K562 (cell line): Measurements from ENCODE around the gene SLC7A10. TPM values are rescaled to one million over a fixed set of nuclear protein-coding genes. Genes with fewer than 3 reads are reported as not detected.

ENCODE experiments used
- ATAC-seq: fragments of 200-7000 bp; cut with Tn5 transposase; 3 replicates; pipeline ENCODE4 v1.9.1; 2020; ENCODE audit warnings: moderate library complexity
- BruUV-seq: library from RNA; stranded (reverse); fragments of 400-500 nt; replicated peaks from 2 replicates; lab custom pipeline; 2021; lab: Mats Ljungman, UMichigan
- CTCF ChIA-PET: fragments of 300-600 bp; formaldehyde crosslinking; extraction: SDS; loops from one replicate; lab custom pipeline; 2021; ENCODE audit warnings: low intra/inter-chr PET ratio; lab: Yijun Ruan, JAX
- POLR2A ChIA-PET: fragments of 300-600, 350-650 bp; sonication (Branson Sonifier 250); formaldehyde crosslinking; extraction: SDS; loops from one replicate; lab custom pipeline; 2021; ENCODE audit warnings: antibody characterized with exemption, inconsistent platforms; lab: Yijun Ruan, JAX
- DNase-seq, 4 experiments: peaks; one replicate each; pipeline versions ENCODE4 v3.0.0 to v3.0.0-alpha.2; 2011 to 2018; ENCODE audit warnings: low spot score in 3 of 4, mixed read lengths in 3 of 4; ENCODE audit errors: extremely low read depth in 1 of 4
- FAIRE-seq: peaks from 2 replicates; lab custom pipeline; 2011; peaks lifted over from hg19 to GRCh38; lab: Jason Lieb, UNC
- H2AFZ ChIP-seq: 2 replicates; pipeline ENCODE4 v1.6.0; 2011; ENCODE audit warnings: low read depth, low read length, control low read depth, inconsistent platforms
- H3K27ac ChIP-seq: fragments of 200-600 bp; 3 replicates; pipeline ENCODE4 v1.8.0; 2011; ENCODE audit warnings: low read depth, mild to moderate bottlenecking, control low read depth, inconsistent platforms, low read length, moderate library complexity, mixed read lengths; ENCODE audit errors: extremely low read depth
- H3K27me3 ChIP-seq, 2 experiments: fragments of 300-600 bp in 1 of 2; 2 replicates in 1 of 2; 3 replicates in 1 of 2; pipeline versions ENCODE4 v1.6.0 to v1.8.0; 2011; ENCODE audit warnings: inconsistent platforms in 2 of 2, low read length in 2 of 2, mild to moderate bottlenecking in 1 of 2, mixed read lengths in 1 of 2, moderate library complexity in 1 of 2; ENCODE audit not compliant: control insufficient read depth in 2 of 2, insufficient read depth in 2 of 2
- H3K36me3 ChIP-seq: fragments of 300-600 bp; 3 replicates; pipeline ENCODE4 v1.8.0; 2011; ENCODE audit warnings: mild to moderate bottlenecking, low read length, inconsistent platforms; ENCODE audit not compliant: control insufficient read depth, insufficient read depth
- H3K4me1 ChIP-seq, 2 experiments: fragments of 200-600 bp in 1 of 2; replicated peaks in 1 of 2; 2 replicates in 1 of 2; 3 replicates in 1 of 2; pipeline versions ENCODE4 v1.5.1 to v1.8.0; 2011; ENCODE audit warnings: inconsistent platforms in 2 of 2, low read length in 2 of 2, mild to moderate bottlenecking in 1 of 2, mixed read lengths in 1 of 2, moderate library complexity in 1 of 2; ENCODE audit not compliant: control insufficient read depth in 2 of 2, insufficient read depth in 2 of 2
- H3K4me2 ChIP-seq: 2 replicates; pipeline ENCODE4 v1.6.1; 2011; ENCODE audit warnings: low read length, control low read depth, inconsistent platforms, mixed read lengths; ENCODE audit not compliant: insufficient read depth
- H3K4me3 ChIP-seq: fragments of 200-600 bp; sonication (generic), shearing (Covaris generic); 2 replicates; pipeline ENCODE4 v1.5.1; 2016; ENCODE audit warnings: control low read depth, inconsistent platforms
- H3K79me2 ChIP-seq: fragments of 200-600 bp; 3 replicates; pipeline ENCODE4 v1.8.0; 2011; ENCODE audit warnings: low read length, inconsistent platforms; ENCODE audit not compliant: control insufficient read depth, insufficient read depth
- H3K9ac ChIP-seq, 2 experiments: 2 replicates each; pipeline versions ENCODE4 v1.6.0 to v1.6.1; 2011; ENCODE audit warnings: low read depth in 2 of 2, low read length in 2 of 2, control low read depth in 1 of 2, inconsistent platforms in 1 of 2, mild to moderate bottlenecking in 1 of 2, mixed read lengths in 1 of 2; ENCODE audit not compliant: insufficient read depth in 1 of 2
- H3K9me1 ChIP-seq: one replicate; pipeline ENCODE4 v1.6.0; 2011; ENCODE audit warnings: inconsistent platforms, mild to moderate bottlenecking, low read length, moderate library complexity; ENCODE audit not compliant: control insufficient read depth, insufficient read depth
- H3K9me3 ChIP-seq: replicated peaks from 2 replicates; pipeline ENCODE4 v1.5.1; 2011; ENCODE audit warnings: low read depth, low read length, inconsistent platforms; ENCODE audit not compliant: control insufficient read depth, insufficient read depth
- H4K20me1 ChIP-seq: replicated peaks from 2 replicates; pipeline ENCODE4 v1.6.1; 2011; ENCODE audit warnings: low read length, inconsistent platforms, mixed read lengths; ENCODE audit not compliant: control insufficient read depth, insufficient read depth
- BRF2 ChIP-seq: IDR thresholded peaks from 3 replicates; pipeline ENCODE4 v1.6.1; 2011; ENCODE audit warnings: borderline replicate concordance, mild to moderate bottlenecking; ENCODE audit not compliant: insufficient read length, insufficient read depth
- CBFA2T3 ChIP-seq: fragments of 450-650 bp; IDR thresholded peaks from 2 replicates; pipeline ENCODE4 v1.6.1; 2017
- CBX1 ChIP-seq: sonication (generic); IDR thresholded peaks from 2 replicates; pipeline ENCODE4 v1.6.1; 2016; ENCODE audit warnings: antibody characterized with exemption, low read depth, mild to moderate bottlenecking
- CEBPZ ChIP-seq: fragments of 150-350 bp; IDR thresholded peaks from 2 replicates; pipeline ENCODE4 v1.6.1; 2014; ENCODE audit warnings: low read depth, mild to moderate bottlenecking, low read length, borderline replicate concordance
- EWSR1 ChIP-seq: fragments of 450-650 bp; IDR thresholded peaks from 2 replicates; pipeline ENCODE4 v1.6.1; 2018; ENCODE audit warnings: borderline replicate concordance, mild to moderate bottlenecking, low read depth, moderate library complexity; ENCODE audit not compliant: partially characterized antibody
- FOXM1 ChIP-seq, 2 experiments: fragments of 450-650 bp in 1 of 2; sonication (generic) in 1 of 2; formaldehyde crosslinking in 1 of 2; IDR thresholded peaks; 2 replicates each; pipeline versions ENCODE4 v1.6.1 to v1.9.0; 2017 to 2022; ENCODE audit warnings: low read depth in 2 of 2, mild to moderate bottlenecking in 2 of 2, missing genetic modification reagents in 1 of 2, moderate library complexity in 1 of 2
- HDAC1 ChIP-seq, 2 experiments: fragments of 450-650 bp; IDR thresholded peaks; 2 replicates each; pipeline ENCODE4 v1.6.1; 2016 to 2017; ENCODE audit warnings: inconsistent platforms in 1 of 2, mild to moderate bottlenecking in 1 of 2, moderate library complexity in 1 of 2
- LARP7 ChIP-seq: fragments of 450-650 bp; IDR thresholded peaks from 2 replicates; pipeline ENCODE4 v1.6.1; 2016
- MNT ChIP-seq, 2 experiments: fragments of 450-650 bp; conservative IDR thresholded peaks; 2 replicates each; pipeline ENCODE4 v1.6.1; 2017; ENCODE audit warnings: mild to moderate bottlenecking in 2 of 2, moderate library complexity in 2 of 2
- RBBP5 ChIP-seq: fragments of 200-600 bp; sonication (generic); IDR thresholded peaks from 2 replicates; pipeline ENCODE4 v1.6.1; 2012; ENCODE audit warnings: borderline replicate concordance, mild to moderate bottlenecking, low read length, control low read depth, inconsistent platforms; ENCODE audit not compliant: insufficient read depth, poor library complexity, severe bottlenecking
- RBM15 ChIP-seq: fragments of 200-400 bp; formaldehyde crosslinking; IDR thresholded peaks from 2 replicates; pipeline ENCODE4 v1.6.1; 2018; ENCODE audit warnings: mild to moderate bottlenecking, low read length, moderate library complexity; ENCODE audit not compliant: insufficient read depth
- SAFB2 ChIP-seq: fragments of 200-400 bp; formaldehyde crosslinking; IDR thresholded peaks from 2 replicates; pipeline ENCODE4 v1.6.1; 2018; ENCODE audit warnings: borderline replicate concordance, low read length, low read depth, moderate library complexity; ENCODE audit not compliant: severe bottlenecking
- ZBTB7A ChIP-seq: IDR thresholded peaks from 2 replicates; pipeline ENCODE4 v1.6.1; 2011; ENCODE audit warnings: low read depth, mild to moderate bottlenecking, low read length, moderate library complexity, borderline replicate concordance; ENCODE audit not compliant: control insufficient read depth
- WGBS: fragments of 100-300 bp; shearing (Covaris generic); methylation state at CpG from one replicate; pipeline ENCODE4 v1.1.6; 2016; ENCODE audit warnings: low coverage, mixed read lengths; ENCODE audit not compliant: insufficient coverage; ENCODE audit errors: missing lambda C conversion rate; 5-methylcytosine and 5-hydroxymethylcytosine counted together
- in situ Hi-C: fragments of 300-500 bp; cut with MboI; formaldehyde crosslinking; loops from 4 replicates; pipeline ENCODE4 v1.15.0; 2018; ENCODE audit warnings: inconsistent platforms, mixed read lengths
- intact Hi-C: fragments of 100-400 bp; cut with micrococcal nuclease; formaldehyde crosslinking; loops from 2 replicates; pipeline ENCODE4 v1.14.2; 2022
- polyA plus RNA-seq, 8 experiments: library from polyadenylated mRNA; depleted of rRNA in 4 of 8; stranded (reverse) in 5 of 8; unstranded in 3 of 8; fragments of >200 nt; fragmentation: Nextera tagmentation in 2 of 8; fragmentation: Illumina TruSeq in 1 of 8; extraction: Ambion mirVana in 2 of 8; extraction: Trizol in 1 of 8; gene quantifications; 2 replicates each; pipeline versions ENCODE4 v1.2.1 to v1.2.3, GENCODE V29; 2011 to 2014; ENCODE audit warnings: inconsistent platforms in 1 of 8, missing spikeins in 1 of 8
- total RNA-seq, 7 experiments: library from RNA; depleted of rRNA in 6 of 7; stranded (reverse); fragments of >200 nt in 6 of 7; fragmentation: Illumina TruSeq in 2 of 7; extraction: Trizol in 2 of 7; gene quantifications; 2 replicates each; pipeline versions ENCODE4 v1.2.1 to v1.2.3, GENCODE V29; 2011 to 2021; ENCODE audit warnings: low replicate concordance in 1 of 7

The SLC7A10 gene
- total and polyA plus RNA-seq, 9 of the 15 experiments (the other 6 are each of a cell fraction or from before 2014, with no cell fraction given): 0.07 TPM; not detected in 8

GRCh38 chr19:33212436-33213172 lies 13.0 kb downstream of the SLC7A10 start:
- FAIRE-seq (no peak), DNase-seq (no peak), ATAC-seq (no peak)
- Histone ChIP-seq H3K9me3 (no peaks in the 10 kb centered on the region), H3K4me1 (peaks cover 0 to 7% of the 10 kb centered on the region in 2 experiments; a peak in 2 of 5 replicates), H3K4me3 (no peak overlapping the region), H3K9me1 (no peaks in the 10 kb centered on the region), H2AFZ (no peak overlapping the region), H3K27ac (no peak overlapping the region), H3K9ac (no peak overlapping the region), H3K27me3 (peaks cover 7 to 73% of the 10 kb centered on the region in 2 experiments; a peak in 3 of 5 replicates), H3K36me3 (no peaks in the 10 kb centered on the region), H3K4me2 (no peak overlapping the region), H3K79me2 (no peaks in the 10 kb centered on the region), H4K20me1 (peaks cover 5% of the 10 kb centered on the region)
- in situ Hi-C loops: no loop called here
- POLR2A ChIA-PET: interaction anchor here (1.0 kb wide), 1 partner anchor 17 kb away, joined by 3 read pairs; no protein-coding TSS in a partner anchor
- BruUV-seq: no TSS peak
- intact Hi-C loops: no loop called here
- no peak for TF ChIP-seq RBM15
- TF ChIP-seq ZBTB7A: no peak
- TF ChIP-seq SAFB2: no peak
- no peak for TF ChIP-seq CBFA2T3
- TF ChIP-seq BRF2: no peak
- no peak for TF ChIP-seq FOXM1 (IDR thresholded peaks at IDR 0.05; ENCODE audit: low read depth)
- no peak for TF ChIP-seq FOXM1 (CRISPR knock-in tag; IDR thresholded peaks at IDR 0.05; ENCODE audit: low read depth)
- TF ChIP-seq CBX1: no peak
- TF ChIP-seq MNT (conservative IDR thresholded peaks at IDR 0.05): no peak
- no peak for TF ChIP-seq LARP7
- no peak for TF ChIP-seq EWSR1
- no peak for TF ChIP-seq HDAC1 (IDR thresholded peaks at IDR 0.05)
- TF ChIP-seq CEBPZ: no peak
- no peak for TF ChIP-seq RBBP5
- CTCF ChIA-PET: no interaction called here
- WGBS: 2% methylated on average over 27 of the region's 30 CpGs
